Femur (tissue), 1 donor: ENCODE results near the gene FILIP1.

ENCODE experiments used
- DNase-seq: peaks from one replicate; pipeline ENCODE4 v3.0.0-alpha.2; 2017

Gene FILIP1

GRCh38 chr6:75329703-75330102 lies 163.9 kb downstream of the FILIP1 start:
- DNase-seq: no peak

- DNase-seq: no peak
These were observed 165.8 kb downstream of the FILIP1 start for GRCh38 chr6:75327807-75328206.

GRCh38 chr6:75326557-75327258 lies 166.9 kb downstream of the FILIP1 start:
- no peak for DNase-seq

- no peak for DNase-seq
These were observed 174.7 kb downstream of the FILIP1 start for GRCh38 chr6:75318900-75319299.

GRCh38 chr6:75317503-75318206 lies 175.9 kb downstream of the FILIP1 start:
- DNase-seq: no peak

- no peak for DNase-seq
These were observed 177.6 kb downstream of the FILIP1 start for GRCh38 chr6:75315978-75316377.

GRCh38 chr6:75308250-75308988 lies 185.2 kb downstream of the FILIP1 start:
- DNase-seq: no peak

- DNase-seq: no peak
These were observed 186.1 kb downstream of the FILIP1 start for GRCh38 chr6:75307364-75308004.

GRCh38 chr6:75306064-75306463 lies 187.5 kb downstream of the FILIP1 start:
- no peak for DNase-seq

GRCh38 chr6:75305573-75305972 lies 188.0 kb downstream of the FILIP1 start:
- no peak for DNase-seq

- no peak for DNase-seq
These were observed 191.3 kb downstream of the FILIP1 start for GRCh38 chr6:75302280-75302679.

- no peak for DNase-seq
These were observed 192.1 kb downstream of the FILIP1 start for GRCh38 chr6:75301537-75301936.

GRCh38 chr6:75301088-75301487 lies 192.5 kb downstream of the FILIP1 start:
- DNase-seq: no peak

- no peak for DNase-seq
These were observed 193.1 kb downstream of the FILIP1 start for GRCh38 chr6:75300531-75300855.

- DNase-seq: peak; percentile 30
These were observed 193.6 kb downstream of the FILIP1 start for GRCh38 chr6:75299801-75300530.

GRCh38 chr6:75296811-75297779 lies 196.5 kb downstream of the FILIP1 start:
- no peak for DNase-seq

GRCh38 chr6:75292555-75292954 lies 201.0 kb downstream of the FILIP1 start:
- no peak for DNase-seq

- no peak for DNase-seq
These were observed 201.9 kb downstream of the FILIP1 start for GRCh38 chr6:75291744-75292143.

GRCh38 chr6:75291331-75291730 lies 202.3 kb downstream of the FILIP1 start:
- no peak for DNase-seq

- DNase-seq: no peak
These were observed 203.3 kb downstream of the FILIP1 start for GRCh38 chr6:75290136-75290945.

GRCh38 chr6:75288023-75288422 lies 205.6 kb downstream of the FILIP1 start:
- DNase-seq: no peak
